GM21367 (cell line): Measurements from ENCODE around the gene LFNG.

ENCODE experiments used
- ATAC-seq: cut with Tn5 transposase; IDR thresholded peaks from one replicate; pipeline ENCODE4 v1.9.1; 2021; ENCODE audit not compliant: unreplicated experiment

The LFNG gene

GRCh38 chr7:2519119-2519930 is at the start of gene LFNG:
LFNG (plus strand) TSS chr7:2519774; CDS start chr7:2519862, 88 bp downstream.
- peak; percentile 71 for ATAC-seq

GRCh38 chr7:2470204-2471021 is 49.2 kb upstream of the LFNG start:
- no peak for ATAC-seq

GRCh38 chr7:2471022-2471329 is 48.6 kb upstream of the LFNG start:
- no peak for ATAC-seq

GRCh38 chr7:2471396-2471795 is 48.2 kb upstream of the LFNG start:
- no peak for ATAC-seq

GRCh38 chr7:2472739-2473138 is 46.8 kb upstream of the LFNG start:
- ATAC-seq: no peak

GRCh38 chr7:2473496-2474180 is 45.9 kb upstream of the LFNG start:
- ATAC-seq: no peak

- no peak for ATAC-seq
These were observed 45.4 kb upstream of the LFNG start for GRCh38 chr7:2474224-2474623.

- no peak for ATAC-seq
These were observed 44.5 kb upstream of the LFNG start for GRCh38 chr7:2474813-2475677.

- ATAC-seq: no peak
These were observed 43.9 kb upstream of the LFNG start for GRCh38 chr7:2475678-2476015.

GRCh38 chr7:2476298-2476697 is 43.3 kb upstream of the LFNG start, which contains the start of gene GRIFIN:
GRIFIN (minus strand) TSS chr7:2476398; CDS start chr7:2476383, 15 bp downstream.
- no peak for ATAC-seq

- ATAC-seq: no peak
These were observed 42.7 kb upstream of the LFNG start for GRCh38 chr7:2476776-2477446.

GRCh38 chr7:2477447-2478398 is 41.9 kb upstream of the LFNG start:
- ATAC-seq: no peak

- no peak for ATAC-seq
These were observed 41.2 kb upstream of the LFNG start for GRCh38 chr7:2478399-2478785.

- no peak for ATAC-seq
These were observed 40.8 kb upstream of the LFNG start for GRCh38 chr7:2478800-2479199.

- ATAC-seq: no peak
These were observed 40.1 kb upstream of the LFNG start for GRCh38 chr7:2479276-2480069.

- ATAC-seq: no peak
These were observed 39.5 kb upstream of the LFNG start for GRCh38 chr7:2480070-2480408.

- ATAC-seq: no peak
These were observed 38.4 kb upstream of the LFNG start for GRCh38 chr7:2481195-2481594.

- ATAC-seq: no peak
These were observed 36.7 kb upstream of the LFNG start for GRCh38 chr7:2482725-2483451.
